Measurements from ENCODE around the gene ARHGAP42.

- TF ChIP-seq POLR2AphosphoS5 (IDR thresholded peaks at IDR 0.05; ENCODE audit: low read depth, low read length) (no peak), CTCF (IDR thresholded peaks at IDR 0.05) (no peak)
These were observed 144.1 kb downstream of the ARHGAP42 start for GRCh38 chr11:100830978-100831732.

Data from Panc1 (cell line).